Activated naive CD4-positive, alpha-beta T cell treated with anti-CD3 and anti-CD28 coated beads for 36 hours (primary cell): ENCODE results near the gene LUZP2. TPM values are rescaled to one million over a fixed set of nuclear protein-coding genes. Genes with fewer than 3 reads are reported as not detected.

Experiments used
- CTCF ChIA-PET: fragments of 350-600 bp; sonication (Branson Sonifier 250); formaldehyde crosslinking; loops from one replicate; lab custom pipeline; 2021; ENCODE audit warnings: antibody characterized with exemption; lab: Charles Lee
- DNase-seq: peaks from one replicate; pipeline ENCODE4 v3.0.0-alpha.2; 2020
- H3K27ac Mint-ChIP-seq: one replicate; pipeline ENCODE4 v1.8.0; 2021; ENCODE audit warnings: mild to moderate bottlenecking, mixed read lengths
- H3K27me3 Mint-ChIP-seq: one replicate; pipeline ENCODE4 v1.8.0; 2021; ENCODE audit warnings: low read depth, mixed read lengths
- H3K36me3 Mint-ChIP-seq: one replicate; pipeline ENCODE4 v1.8.0; 2021; ENCODE audit warnings: low read depth, mixed read lengths
- H3K4me1 Mint-ChIP-seq: one replicate; pipeline ENCODE4 v1.8.0; 2021; ENCODE audit warnings: low read depth, mixed read lengths
- H3K4me3 Mint-ChIP-seq: one replicate; pipeline ENCODE4 v1.8.0; 2021; ENCODE audit warnings: mild to moderate bottlenecking, moderate library complexity, mixed read lengths
- H3K9me3 Mint-ChIP-seq: one replicate; pipeline ENCODE4 v1.8.0; 2021; ENCODE audit warnings: mixed read lengths
- intact Hi-C: fragments of 100-400 bp; cut with micrococcal nuclease; formaldehyde crosslinking; loops from one replicate; pipeline ENCODE4 v1.15.1; 2023
- total RNA-seq, 2 experiments: library from RNA; stranded (reverse); gene quantifications; one replicate each; pipeline ENCODE4 v1.2.3, GENCODE V29; 2021

LUZP2 gene
- total RNA-seq, result not detected

GRCh38 chr11:24496736-24497725 lies at the start of gene LUZP2:
Gene LUZP2 (plus strand): TSS chr11:24497053.
- Mint-ChIP-seq H3K9me3 (no peaks in the 10 kb centered on the region), H3K4me3 (no peak within 1 kb of the TSS), H3K4me1 (no peaks in the 10 kb centered on the region), H3K27ac (no peak within 1 kb of the TSS), H3K27me3 (peaks cover 23% of the 10 kb centered on the region), H3K36me3 (no peaks in the 10 kb centered on the region)
- CTCF ChIA-PET, result no interaction called here
- no peak for DNase-seq
- intact Hi-C loops, result no loop called here

DNA sequence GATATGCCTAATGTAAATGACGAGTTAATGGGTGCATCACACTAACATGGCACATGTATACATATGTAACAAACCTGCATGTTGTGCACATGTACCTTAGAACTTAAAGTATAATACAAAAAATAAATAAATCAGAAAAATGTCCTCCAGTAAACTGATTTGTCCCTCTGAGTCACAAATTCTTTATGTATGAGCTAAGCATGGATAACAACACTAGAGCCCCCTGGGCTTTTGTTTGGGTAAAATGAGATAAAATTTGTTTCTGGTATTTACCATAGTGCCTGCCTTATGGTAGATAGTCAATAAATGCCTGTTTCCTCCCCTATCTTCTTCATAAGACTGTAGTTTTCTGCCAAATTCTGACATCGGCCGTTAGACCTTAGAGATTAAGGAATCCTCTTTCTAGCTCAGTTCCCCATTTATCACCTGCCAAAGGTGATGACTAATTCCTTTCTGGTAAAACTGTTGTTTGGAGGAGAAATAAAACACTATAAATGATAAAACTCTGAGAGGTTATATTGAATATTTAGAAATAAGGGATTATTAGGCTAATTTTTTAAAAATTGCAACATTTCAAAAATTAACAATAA lies 43.6 kb upstream of the LUZP2 start:
- H3K9me3 Mint-ChIP-seq, result peaks cover 9% of the 10 kb centered on the region
- CTCF ChIA-PET, result no interaction called here
- H3K4me1 Mint-ChIP-seq, result no peaks in the 10 kb centered on the region
- H3K36me3 Mint-ChIP-seq, result no peaks in the 10 kb centered on the region
- intact Hi-C loops, result no loop called here
- H3K27me3 Mint-ChIP-seq, result no peaks in the 10 kb centered on the region
- no peak overlapping the region for H3K4me3 Mint-ChIP-seq
- H3K27ac Mint-ChIP-seq, result no peak overlapping the region
- DNase-seq, result no peak

- no peak overlapping the region for H3K4me3 Mint-ChIP-seq
- no peak overlapping the region for H3K27ac Mint-ChIP-seq
- DNase-seq, result no peak
- peaks cover 7% of the 10 kb centered on the region for H3K9me3 Mint-ChIP-seq
- H3K4me1 Mint-ChIP-seq, result no peaks in the 10 kb centered on the region
- CTCF ChIA-PET, result no interaction called here
- intact Hi-C loops, result no loop called here
- no peaks in the 10 kb centered on the region for H3K36me3 Mint-ChIP-seq
- H3K27me3 Mint-ChIP-seq, result no peaks in the 10 kb centered on the region
Observed at GRCh38 chr11:24457985-24458384, 38.9 kb upstream of the LUZP2 start.

DNA sequence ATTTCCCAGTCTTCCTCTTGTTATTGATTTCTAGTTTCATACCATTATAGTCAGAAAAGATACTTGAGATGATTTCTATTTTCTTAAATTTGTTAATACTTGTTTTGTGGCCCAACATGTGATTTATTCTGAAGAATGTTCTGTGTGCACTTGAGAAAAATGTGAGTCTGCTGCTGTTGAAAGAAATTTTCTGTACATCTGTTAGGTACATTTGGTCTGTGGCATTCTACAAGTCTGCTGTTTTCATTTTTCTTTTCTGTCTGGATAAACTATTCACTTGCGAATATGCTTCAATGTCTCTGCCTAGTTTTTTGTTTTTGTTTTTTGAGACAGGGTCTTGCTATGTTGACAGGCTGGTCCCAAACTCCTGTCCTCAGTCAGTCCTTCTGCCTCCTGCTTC lies 26.4 kb upstream of the LUZP2 start:
- no peak for DNase-seq
- H3K9me3 Mint-ChIP-seq, result peaks cover 16% of the 10 kb centered on the region
- H3K27ac Mint-ChIP-seq, result no peak overlapping the region
- no peaks in the 10 kb centered on the region for H3K36me3 Mint-ChIP-seq
- CTCF ChIA-PET, result no interaction called here
- no peak overlapping the region for H3K4me3 Mint-ChIP-seq
- no peaks in the 10 kb centered on the region for H3K4me1 Mint-ChIP-seq
- no peaks in the 10 kb centered on the region for H3K27me3 Mint-ChIP-seq
- intact Hi-C loops, result no loop called here

GRCh38 chr11:24471084-24471483 lies 25.8 kb upstream of the LUZP2 start:
- no peaks in the 10 kb centered on the region for H3K36me3 Mint-ChIP-seq

DNA sequence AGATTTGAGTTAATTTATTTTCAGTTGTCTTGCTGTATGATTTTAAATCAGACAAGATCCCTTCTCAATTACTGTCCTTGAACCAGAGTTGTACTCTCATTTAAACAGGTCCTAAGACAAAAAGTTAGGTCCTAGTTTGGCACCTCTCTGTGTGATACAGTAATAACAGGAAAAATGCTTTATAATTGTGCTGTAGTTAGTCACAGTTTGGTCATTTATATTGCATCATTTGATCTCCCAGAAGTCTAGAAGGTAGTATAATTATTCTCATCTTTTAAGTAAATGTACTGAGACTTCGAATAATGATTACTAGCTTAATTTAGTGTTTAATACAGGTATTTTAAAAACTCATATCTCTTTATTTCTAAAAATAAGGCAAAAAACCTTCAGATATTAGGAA lies 18.1 kb upstream of the LUZP2 start:
- no peak overlapping the region for H3K27ac Mint-ChIP-seq
- no peaks in the 10 kb centered on the region for H3K4me1 Mint-ChIP-seq
- no peak overlapping the region for H3K4me3 Mint-ChIP-seq
- CTCF ChIA-PET, result no interaction called here
- no peaks in the 10 kb centered on the region for H3K27me3 Mint-ChIP-seq
- DNase-seq, result no peak
- intact Hi-C loops, result no loop called here
- H3K9me3 Mint-ChIP-seq, result peaks cover 10% of the 10 kb centered on the region
- H3K36me3 Mint-ChIP-seq, result no peaks in the 10 kb centered on the region

More at GRCh38 chr11:24471084-24471483, 25.8 kb upstream of the LUZP2 start:
- Mint-ChIP-seq H3K27ac (no peak overlapping the region), H3K4me3 (no peak overlapping the region), H3K4me1 (no peaks in the 10 kb centered on the region), H3K9me3 (peaks cover 17% of the 10 kb centered on the region), H3K27me3 (no peaks in the 10 kb centered on the region)
- DNase-seq, result no peak
- intact Hi-C loops, result no loop called here
- CTCF ChIA-PET, result no interaction called here

- no peak for DNase-seq
- CTCF ChIA-PET, result interaction anchor here (0.6 kb wide), 1 partner anchor 505 kb away, joined by 4 read pairs; no protein-coding TSS in a partner anchor
- Mint-ChIP-seq H3K9me3 (peaks cover 5% of the 10 kb centered on the region), H3K27ac (no peak overlapping the region), H3K4me1 (no peaks in the 10 kb centered on the region), H3K27me3 (no peaks in the 10 kb centered on the region), H3K36me3 (no peaks in the 10 kb centered on the region), H3K4me3 (no peak overlapping the region)
- intact Hi-C loops, result no loop called here
Observed at GRCh38 chr11:24489477-24489876, 7.4 kb upstream of the LUZP2 start.

GRCh38 chr11:24496386-24496735 lies 492 bp upstream of the LUZP2 start:
- Mint-ChIP-seq H3K27me3 (peaks cover 23% of the 10 kb centered on the region), H3K4me3 (no peak overlapping the region), H3K9me3 (no peaks in the 10 kb centered on the region), H3K4me1 (no peaks in the 10 kb centered on the region), H3K27ac (no peak overlapping the region), H3K36me3 (no peaks in the 10 kb centered on the region)
- CTCF ChIA-PET, result no interaction called here
- no peak for DNase-seq
- intact Hi-C loops, result no loop called here

- intact Hi-C loops, result no loop called here
- no peak overlapping the region for H3K4me3 Mint-ChIP-seq
- H3K36me3 Mint-ChIP-seq, result no peaks in the 10 kb centered on the region
- no peaks in the 10 kb centered on the region for H3K9me3 Mint-ChIP-seq
- CTCF ChIA-PET, result no interaction called here
- no peaks in the 10 kb centered on the region for H3K4me1 Mint-ChIP-seq
- no peak for DNase-seq
- peaks cover 23% of the 10 kb centered on the region for H3K27me3 Mint-ChIP-seq
- H3K27ac Mint-ChIP-seq, result no peak overlapping the region
Observed at GRCh38 chr11:24497831-24498230, 978 bp downstream of the LUZP2 start.

DNA sequence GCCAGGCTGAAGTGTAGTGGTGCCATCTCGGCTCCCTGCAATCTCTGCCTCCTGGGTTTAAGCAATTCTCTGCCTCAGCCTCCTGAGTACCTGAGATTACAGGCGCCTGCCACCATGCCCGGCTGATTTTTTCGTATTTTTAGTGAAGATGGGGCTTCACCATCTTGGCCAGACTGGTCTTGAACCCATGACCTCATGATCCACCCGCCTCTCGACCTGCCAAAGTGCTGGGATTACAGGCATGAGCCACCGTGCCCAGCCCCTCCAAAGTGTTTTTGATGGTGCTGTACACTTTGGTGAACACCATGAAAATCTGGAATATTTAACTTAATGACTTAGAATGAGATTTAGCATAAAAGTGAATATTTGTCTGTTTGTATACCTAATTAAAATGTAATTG lies 5.6 kb downstream of the LUZP2 start:
- Mint-ChIP-seq H3K4me3 (no peak overlapping the region), H3K36me3 (no peaks in the 10 kb centered on the region), H3K9me3 (no peaks in the 10 kb centered on the region), H3K4me1 (no peaks in the 10 kb centered on the region), H3K27me3 (peaks cover 6% of the 10 kb centered on the region), H3K27ac (no peak overlapping the region)
- CTCF ChIA-PET, result no interaction called here
- intact Hi-C loops, result no loop called here
- no peak for DNase-seq

GRCh38 chr11:24509114-24509513 lies 12.3 kb downstream of the LUZP2 start:
- Mint-ChIP-seq H3K27me3 (no peaks in the 10 kb centered on the region), H3K4me1 (no peaks in the 10 kb centered on the region), H3K27ac (no peak overlapping the region), H3K36me3 (no peaks in the 10 kb centered on the region), H3K9me3 (peaks cover 5% of the 10 kb centered on the region), H3K4me3 (no peak overlapping the region)
- CTCF ChIA-PET, result no interaction called here
- no peak for DNase-seq
- intact Hi-C loops, result no loop called here

GRCh38 chr11:24511511-24511910 lies 14.7 kb downstream of the LUZP2 start:
- no peaks in the 10 kb centered on the region for H3K4me1 Mint-ChIP-seq
- H3K36me3 Mint-ChIP-seq, result no peaks in the 10 kb centered on the region
- H3K9me3 Mint-ChIP-seq, result peaks cover 5% of the 10 kb centered on the region
- no peaks in the 10 kb centered on the region for H3K27me3 Mint-ChIP-seq
- no peak for DNase-seq
- no peak overlapping the region for H3K4me3 Mint-ChIP-seq
- H3K27ac Mint-ChIP-seq, result no peak overlapping the region
- intact Hi-C loops, result no loop called here
- CTCF ChIA-PET, result no interaction called here
